Measurements from ENCODE around the gene TTC9.

GRCh38 chr14:70649803-70650202 lies 8.1 kb downstream of the TTC9 start:
- TF ChIP-seq NRF1 (conservative IDR thresholded peaks at IDR 0.05; ENCODE audit: low read depth, low read length), result no peak
- no peak for TF ChIP-seq YY1 (IDR thresholded peaks at IDR 0.05; ENCODE audit: low read depth, low read length)
- no peak for TF ChIP-seq NFYB (IDR thresholded peaks at IDR 0.05; ENCODE audit: insufficient read depth, low read depth, low read length)
- TF ChIP-seq MAX (IDR thresholded peaks at IDR 0.05; ENCODE audit: low read depth, low read length), result no peak
- no peak for TF ChIP-seq SREBF2 (IDR thresholded peaks at IDR 0.05; ENCODE audit: low read length)
- TF ChIP-seq EGR1 (IDR thresholded peaks at IDR 0.05; ENCODE audit: borderline replicate concordance in 1 of 2, low read depth in 2 of 2, low read length in 2 of 2), result no peak
- TF ChIP-seq BHLHE40 (IDR thresholded peaks at IDR 0.05; ENCODE audit: borderline replicate concordance in 1 of 2, low read depth in 2 of 2, low read length in 1 of 2), result no peak
- no peak for TF ChIP-seq RFX5 (IDR thresholded peaks at IDR 0.05; ENCODE audit: low read depth, low read length)
- no peak for TF ChIP-seq ZBTB33 (IDR thresholded peaks at IDR 0.05)
- no peak for TF ChIP-seq CTCF (IDR thresholded peaks at IDR 0.05 in 2 of 3, conservative IDR thresholded peaks at IDR 0.05 in 1 of 3; ENCODE audit: control insufficient read depth in 2 of 3, extremely low read depth in 1 of 3, insufficient read depth in 1 of 3, low read depth in 3 of 3, low read length in 3 of 3)
- TF ChIP-seq KDM1A (IDR thresholded peaks at IDR 0.05; ENCODE audit: borderline replicate concordance), result no peak
- TF ChIP-seq ZNF622 (IDR thresholded peaks at IDR 0.05), result no peak
- TF ChIP-seq SKIL (IDR thresholded peaks at IDR 0.05; ENCODE audit: low read depth, poor library complexity, severe bottlenecking), result no peak

All from GM12878 (cell line).